Peyer's patch (tissue), 4 donors: ENCODE measurements around the gene LRRC25.

Source experiments
- CTCF ChIP-seq, 6 experiments: fragments of 450-650 bp in 4 of 6; fragments of 200-600 bp in 2 of 6; sonication (generic) in 1 of 6; IDR thresholded peaks; one replicate each; pipeline ENCODE4 v1.5.1; 2017 to 2019; ENCODE audit warnings: antibody characterized with exemption in 6 of 6, mild to moderate bottlenecking in 3 of 6, moderate library complexity in 1 of 6
- POLR2A ChIP-seq, 2 donors: fragments of 450-650 bp; IDR thresholded peaks; one replicate each; pipeline ENCODE4 v1.5.1; 2017; ENCODE audit warnings: antibody characterized with exemption in 2 of 2, mild to moderate bottlenecking in 2 of 2, moderate library complexity in 2 of 2

- TF ChIP-seq CTCF (IDR thresholded peaks at IDR 0.05), result no peak
- no peak for TF ChIP-seq POLR2A (IDR thresholded peaks at IDR 0.05)
Observed at GRCh38 chr19:18428787-18429674, 31.6 kb upstream of the LRRC25 start.
